Cardiac muscle cell (in vitro differentiated cells and primary cell): ENCODE results near the gene TFAP2E. TPM values are rescaled to one million over a fixed set of nuclear protein-coding genes. Genes with fewer than 3 reads are reported as not detected.

Experiments used
- DNase-seq, 2 donors: peaks; one replicate each; pipeline versions ENCODE4 v3.0.0 to v3.0.0-alpha.2; 2010 to 2017; ENCODE audit warnings: low read depth in 1 of 2, low spot score in 1 of 2
- H3K27ac ChIP-seq: fragments of 200-600 bp; sonication (generic); 2 replicates; pipeline ENCODE4 v1.5.1; 2016
- H3K27me3 ChIP-seq: fragments of 200-600 bp; sonication (generic); 2 replicates; pipeline ENCODE4 v1.6.0; 2016; ENCODE audit warnings: control low read depth
- H3K36me3 ChIP-seq: fragments of 200-600 bp; sonication (generic); 2 replicates; pipeline ENCODE4 v1.5.1; 2016; ENCODE audit warnings: control low read depth
- H3K4me1 ChIP-seq: fragments of 200-600 bp; sonication (generic); 2 replicates; pipeline ENCODE4 v1.8.1; 2017; ENCODE audit warnings: low read depth, mild to moderate bottlenecking, mixed run types
- H3K4me3 ChIP-seq: fragments of 200-600 bp; sonication (generic); 2 replicates; pipeline ENCODE4 v1.5.1; 2016; ENCODE audit warnings: mild to moderate bottlenecking
- H3K9me3 ChIP-seq: fragments of 200-600 bp; sonication (generic); 2 replicates; pipeline ENCODE4 v1.5.1; 2017; ENCODE audit warnings: low read depth, mild to moderate bottlenecking, control low read depth
- CTCF ChIP-seq: IDR thresholded peaks from 2 replicates; pipeline ENCODE4 v1.5.1; 2012; ENCODE audit warnings: low read depth, mild to moderate bottlenecking, low read length
- polyA plus RNA-seq: library from polyadenylated mRNA; unstranded; fragments of >200 nt; fragmentation: Nextera tagmentation; extraction: Ambion mirVana; gene quantifications from 2 replicates; pipeline ENCODE4 v1.2.1, GENCODE V29; 2016
- total RNA-seq: library from RNA; depleted of rRNA; stranded (reverse); fragments of >200 nt; gene quantifications from 2 replicates; pipeline ENCODE4 v1.2.3, GENCODE V29; 2016

Gene TFAP2E
- total and polyA plus RNA-seq, 2 experiments from 2014 or later = 0.69 TPM; not detected in 1

- TF ChIP-seq CTCF = no peak
- Histone ChIP-seq H3K27me3 (no peaks in the 10 kb centered on the region), H3K27ac (no peak overlapping the region), H3K4me1 (no peaks in the 10 kb centered on the region), H3K4me3 (no peak overlapping the region), H3K36me3 (no peaks in the 10 kb centered on the region), H3K9me3 (no peaks in the 10 kb centered on the region)
- DNase-seq = no peak
Measured at GRCh38 chr1:35590476-35591040, 17.4 kb downstream of the TFAP2E start.

- no peaks in the 10 kb centered on the region for H3K4me1 ChIP-seq
- no peaks in the 10 kb centered on the region for H3K36me3 ChIP-seq
- no peak for DNase-seq
- TF ChIP-seq CTCF = no peak
- H3K27ac ChIP-seq = no peak overlapping the region
- H3K9me3 ChIP-seq = no peaks in the 10 kb centered on the region
- no peaks in the 10 kb centered on the region for H3K27me3 ChIP-seq
- no peak overlapping the region for H3K4me3 ChIP-seq
Measured at GRCh38 chr1:35591211-35591610, 18.1 kb downstream of the TFAP2E start.

GRCh38 chr1:35592991-35593769, 20.1 kb downstream of the TFAP2E start:
- no peak overlapping the region for H3K4me3 ChIP-seq
- H3K36me3 ChIP-seq = no peaks in the 10 kb centered on the region
- TF ChIP-seq CTCF = no peak
- no peaks in the 10 kb centered on the region for H3K4me1 ChIP-seq
- peak overlapping the region; percentile 4 for H3K27ac ChIP-seq
- DNase-seq = peak; percentile 40 to 60
- no peaks in the 10 kb centered on the region for H3K27me3 ChIP-seq
- H3K9me3 ChIP-seq = no peaks in the 10 kb centered on the region

GRCh38 chr1:35594005-35594760, 21.1 kb downstream of the TFAP2E start:
- Histone ChIP-seq H3K27me3 (no peaks in the 10 kb centered on the region), H3K4me3 (no peak overlapping the region), H3K9me3 (no peaks in the 10 kb centered on the region), H3K27ac (no peak overlapping the region), H3K36me3 (no peaks in the 10 kb centered on the region), H3K4me1 (no peaks in the 10 kb centered on the region)
- TF ChIP-seq CTCF = no peak
- no peak for DNase-seq

GRCh38 chr1:35595684-35596083, 22.6 kb downstream of the TFAP2E start:
- TF ChIP-seq CTCF = no peak
- no peaks in the 10 kb centered on the region for H3K36me3 ChIP-seq
- DNase-seq = no peak
- no peaks in the 10 kb centered on the region for H3K9me3 ChIP-seq
- no peaks in the 10 kb centered on the region for H3K4me1 ChIP-seq
- no peak overlapping the region for H3K27ac ChIP-seq
- H3K4me3 ChIP-seq = no peak overlapping the region
- no peaks in the 10 kb centered on the region for H3K27me3 ChIP-seq
